HG02981 (cell line): ENCODE results near the gene CA14.
"Not testable (repeated sequence)": the region's sequence is repeated elsewhere in the genome, so short reads cannot be mapped to it uniquely, and the experiment has no call there.

Experiments used
- ATAC-seq: cut with Tn5 transposase; IDR thresholded peaks from one replicate; pipeline ENCODE4 v1.9.1; 2021; ENCODE audit warnings: mild to moderate bottlenecking, moderate library complexity; ENCODE audit not compliant: unreplicated experiment

The CA14 gene

DNA sequence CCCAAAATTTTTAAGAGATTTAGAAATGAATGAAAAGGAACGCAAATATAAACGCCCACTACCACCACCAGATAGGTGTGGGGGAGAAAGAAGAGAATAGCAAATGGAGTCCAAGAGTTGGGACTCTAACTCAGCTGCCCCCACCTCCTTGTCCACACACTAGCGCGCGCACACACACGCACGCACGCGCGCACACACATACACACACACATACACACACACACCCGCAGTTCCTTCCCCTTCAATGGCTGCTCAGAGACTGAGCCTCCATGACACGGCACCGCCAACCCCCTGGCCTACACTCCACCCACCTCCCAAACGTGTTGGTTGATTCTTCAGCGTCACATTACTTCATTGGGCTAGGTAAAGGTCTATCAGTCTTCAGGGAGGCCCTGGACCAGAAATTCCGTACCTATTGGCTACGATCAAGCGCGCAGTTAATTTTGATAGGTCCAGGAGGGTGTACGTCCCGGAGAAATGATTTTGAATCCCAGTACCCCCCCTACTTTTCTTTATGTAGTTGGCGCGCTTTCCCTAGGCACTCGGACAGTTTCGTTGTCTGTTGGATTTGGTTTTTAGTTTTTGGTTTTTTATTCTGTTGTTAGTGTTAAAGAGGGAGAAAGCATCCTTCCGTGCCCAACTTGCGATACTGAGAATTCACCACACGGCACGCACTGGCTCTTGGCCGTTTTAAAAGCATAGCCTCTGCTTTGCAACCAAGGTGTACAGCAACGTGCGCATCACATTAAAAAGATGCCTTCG, 21.5 kb upstream of the CA14 start, which contains the start of gene ANP32E:
ANP32E (minus strand) TSS at position 261 of the 762 bp plus-strand sequence. CDS start 326 bp downstream, outside the sequence.
- peak; percentile 84 for ATAC-seq

- ATAC-seq: no peak
Measured at GRCh38 chr1:150236614-150237100, 20.9 kb upstream of the CA14 start.

GRCh38 chr1:150237176-150237575, 20.4 kb upstream of the CA14 start:
- ATAC-seq: not testable (repeated sequence)

DNA sequence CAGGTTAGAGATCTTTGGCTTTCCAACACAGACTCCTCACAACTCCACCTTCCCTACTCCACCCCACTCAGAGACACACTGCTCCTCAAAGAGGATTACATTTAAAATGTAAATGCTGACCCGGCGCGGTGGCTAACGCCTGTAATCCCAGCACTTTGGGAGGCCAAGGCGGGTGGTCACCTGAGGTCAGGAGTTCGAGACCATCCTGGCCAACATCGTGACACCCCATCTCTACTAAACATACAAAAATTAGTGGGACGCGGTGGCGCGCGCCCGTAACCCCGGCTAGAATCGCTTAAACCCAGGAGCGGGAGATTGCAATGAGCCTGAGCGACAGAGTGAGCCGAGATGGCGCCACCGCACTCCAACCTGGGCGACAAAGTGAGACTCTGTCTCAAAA, 19.8 kb upstream of the CA14 start:
- no peak for ATAC-seq

GRCh38 chr1:150243003-150243402, 14.6 kb upstream of the CA14 start:
- ATAC-seq: no peak

DNA sequence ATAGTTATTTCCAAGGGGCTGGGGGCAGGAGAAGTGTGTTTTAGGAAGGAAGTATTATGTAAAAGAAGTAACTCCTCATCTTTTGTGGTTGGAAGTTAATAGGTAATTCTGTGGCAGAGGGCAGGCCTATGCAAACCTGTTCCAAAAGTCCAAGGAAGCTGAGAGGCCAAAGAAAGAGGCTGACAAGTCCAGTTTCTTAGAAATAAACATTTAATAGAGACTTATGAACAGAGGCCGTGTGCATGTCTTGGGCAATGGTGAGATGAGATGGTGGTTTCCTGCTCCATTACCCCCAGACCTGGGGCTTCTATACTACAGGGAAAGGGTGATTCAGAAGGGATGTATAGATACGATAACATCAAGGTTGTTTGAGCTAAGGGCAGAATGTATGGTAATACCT, 7.6 kb upstream of the CA14 start:
- no peak for ATAC-seq

DNA sequence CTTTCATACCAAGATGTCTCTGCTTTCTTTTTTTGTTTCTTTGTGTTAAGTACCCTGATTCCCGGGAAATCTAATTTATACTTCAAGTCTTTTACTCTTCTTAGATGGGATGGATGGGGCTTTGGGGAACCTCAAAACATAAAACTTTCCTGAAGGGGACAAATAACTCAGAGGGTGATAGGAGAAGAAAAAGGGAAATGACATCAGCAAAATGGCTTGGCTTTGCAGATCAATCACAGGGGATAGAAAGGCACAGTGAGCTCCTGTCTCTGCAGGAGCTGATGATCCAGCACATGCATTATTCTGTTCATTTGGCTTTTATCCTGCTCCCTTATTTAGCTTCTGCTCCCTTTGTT, 1.4 kb upstream of the CA14 start:
- no peak for ATAC-seq

GRCh38 chr1:150256554-150257341, 826 bp upstream of the CA14 start:
- no peak for ATAC-seq

DNA sequence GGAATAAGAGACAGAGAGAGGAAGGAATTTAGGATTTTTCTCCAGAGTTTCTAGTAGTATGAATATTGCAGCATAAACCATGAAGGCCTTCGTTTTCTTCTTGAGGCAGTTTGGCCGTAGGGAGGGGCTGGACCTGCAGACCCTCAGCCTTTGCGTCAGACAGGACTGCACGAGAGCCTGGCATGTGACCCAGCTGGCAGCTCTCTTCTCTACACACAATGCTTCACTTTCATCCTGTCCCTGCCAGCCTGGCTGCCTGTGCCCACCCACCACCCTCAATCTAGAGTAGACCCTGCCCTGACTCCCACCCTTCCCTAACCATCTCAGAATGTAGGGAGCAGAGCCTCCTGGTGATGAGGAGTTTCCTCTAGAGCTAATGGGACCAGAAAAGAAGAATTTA, 1.6 kb downstream of the CA14 start:
- ATAC-seq: no peak

DNA sequence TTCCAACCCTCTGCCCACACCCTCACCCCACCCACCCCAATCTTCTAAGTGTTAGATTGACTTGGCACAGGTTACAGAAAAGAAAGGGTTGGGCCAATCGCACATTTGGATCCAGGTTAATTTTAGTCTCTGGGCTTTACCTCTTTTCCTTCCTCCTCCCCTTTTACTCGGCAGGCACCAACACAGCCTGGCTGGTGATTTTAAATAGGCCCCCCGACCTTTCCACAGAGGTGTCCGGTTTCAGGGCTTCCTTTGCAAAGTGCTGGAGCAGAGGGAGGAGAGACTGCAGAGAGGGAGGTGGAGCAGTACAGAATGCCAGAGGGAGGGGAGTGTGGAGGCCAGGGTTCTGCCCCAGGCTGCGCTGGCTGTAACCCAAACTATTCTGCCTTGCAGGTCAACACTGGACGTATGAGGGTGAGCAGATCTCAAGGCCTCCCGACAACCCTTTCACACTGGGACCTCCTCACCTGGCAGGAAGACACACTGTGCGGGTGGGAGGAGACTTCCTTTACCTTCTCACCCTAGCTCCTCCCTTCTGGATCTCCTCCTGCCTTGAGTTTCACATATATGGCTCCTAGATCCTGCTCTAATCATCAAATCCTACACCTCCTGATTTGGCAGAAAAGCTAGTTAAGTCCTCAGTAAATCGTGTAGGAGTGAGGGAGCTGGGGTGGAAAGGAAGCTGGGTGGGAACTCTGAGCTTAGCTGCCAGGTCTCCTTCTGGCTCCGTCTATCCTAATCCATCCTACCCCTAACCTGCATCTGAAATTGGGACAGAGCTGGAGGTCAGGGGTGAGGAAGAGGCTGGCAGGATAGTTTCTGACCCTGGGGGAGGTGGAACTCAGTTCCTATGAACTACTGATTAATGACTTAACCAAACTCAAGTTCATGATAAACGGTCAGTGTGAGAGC, 2.4 kb downstream of the CA14 start:
- ATAC-seq: no peak

DNA sequence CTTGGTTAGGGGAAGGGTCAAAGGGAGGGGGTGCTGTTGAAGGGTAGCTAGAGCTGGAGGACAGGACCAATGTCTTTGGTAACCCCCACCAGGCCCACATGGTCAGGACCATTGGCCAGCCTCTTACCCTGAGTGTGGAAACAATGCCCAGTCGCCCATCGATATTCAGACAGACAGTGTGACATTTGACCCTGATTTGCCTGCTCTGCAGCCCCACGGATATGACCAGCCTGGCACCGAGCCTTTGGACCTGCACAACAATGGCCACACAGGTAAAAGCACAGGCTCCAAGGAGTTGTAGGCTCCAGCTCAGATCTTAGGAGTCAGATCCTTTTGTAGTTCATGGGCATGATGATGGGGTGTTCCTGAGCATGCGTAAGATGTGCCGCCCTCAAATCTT, 3.8 kb downstream of the CA14 start:
- ATAC-seq: no peak

DNA sequence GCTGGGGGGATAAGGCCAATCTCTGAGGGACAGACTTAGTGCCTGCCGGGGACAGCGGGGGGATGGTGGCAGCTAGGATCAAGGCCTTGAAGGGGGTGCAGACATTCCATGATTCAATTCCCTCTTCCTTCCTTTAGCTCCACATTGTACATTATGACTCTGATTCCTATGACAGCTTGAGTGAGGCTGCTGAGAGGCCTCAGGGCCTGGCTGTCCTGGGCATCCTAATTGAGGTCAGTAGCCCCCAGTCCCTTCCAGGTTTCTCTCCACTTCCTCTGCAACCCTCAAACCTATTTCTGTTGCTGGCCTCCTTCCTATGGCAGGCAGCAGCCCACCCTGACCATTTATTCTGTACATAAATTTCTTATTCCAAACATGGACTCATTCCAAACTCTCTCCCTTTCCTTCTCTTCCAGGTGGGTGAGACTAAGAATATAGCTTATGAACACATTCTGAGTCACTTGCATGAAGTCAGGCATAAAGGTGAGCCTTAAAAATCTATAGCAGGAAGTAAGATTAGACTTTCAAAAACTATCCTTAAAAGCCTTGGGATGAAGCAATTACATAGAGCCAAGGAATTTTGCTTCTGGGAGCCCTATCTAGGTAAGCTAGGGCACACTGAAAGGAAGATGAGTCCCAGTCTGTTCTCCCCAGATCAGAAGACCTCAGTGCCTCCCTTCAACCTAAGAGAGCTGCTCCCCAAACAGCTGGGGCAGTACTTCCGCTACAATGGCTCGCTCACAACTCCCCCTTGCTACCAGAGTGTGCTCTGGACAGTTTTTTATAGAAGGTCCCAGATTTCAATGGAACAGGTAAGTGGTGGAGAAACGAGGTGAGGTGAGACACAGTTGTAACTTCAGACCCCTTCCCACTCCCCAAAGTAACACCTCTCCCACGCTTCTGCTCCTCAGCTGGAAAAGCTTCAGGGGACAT, 5.1 kb downstream of the CA14 start:
- ATAC-seq: no peak

GRCh38 chr1:150263549-150263948, 6.0 kb downstream of the CA14 start:
- no peak for ATAC-seq

DNA sequence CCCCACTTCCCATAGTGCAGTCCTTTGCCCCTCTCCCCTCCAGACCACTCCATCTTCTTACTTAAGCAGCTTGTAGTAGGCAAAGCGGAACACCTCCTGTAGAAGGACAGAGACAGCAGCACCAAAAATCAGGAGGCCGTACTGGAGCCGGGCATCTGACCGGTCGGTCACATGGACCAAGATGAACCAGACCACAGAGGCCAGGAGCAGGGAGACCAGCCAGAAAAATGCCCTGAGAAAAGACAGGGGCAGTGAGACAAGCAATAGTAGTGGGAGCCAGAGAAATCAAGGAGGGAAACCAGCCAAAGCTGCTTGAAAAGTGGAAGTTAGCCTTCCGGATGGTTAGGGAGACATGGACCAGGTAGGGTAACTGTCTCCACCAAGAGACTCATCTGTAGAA, 10.3 kb downstream of the CA14 start:
- no peak for ATAC-seq

- ATAC-seq: peak; percentile 27
Measured at GRCh38 chr1:150268340-150268704, 10.7 kb downstream of the CA14 start.

DNA sequence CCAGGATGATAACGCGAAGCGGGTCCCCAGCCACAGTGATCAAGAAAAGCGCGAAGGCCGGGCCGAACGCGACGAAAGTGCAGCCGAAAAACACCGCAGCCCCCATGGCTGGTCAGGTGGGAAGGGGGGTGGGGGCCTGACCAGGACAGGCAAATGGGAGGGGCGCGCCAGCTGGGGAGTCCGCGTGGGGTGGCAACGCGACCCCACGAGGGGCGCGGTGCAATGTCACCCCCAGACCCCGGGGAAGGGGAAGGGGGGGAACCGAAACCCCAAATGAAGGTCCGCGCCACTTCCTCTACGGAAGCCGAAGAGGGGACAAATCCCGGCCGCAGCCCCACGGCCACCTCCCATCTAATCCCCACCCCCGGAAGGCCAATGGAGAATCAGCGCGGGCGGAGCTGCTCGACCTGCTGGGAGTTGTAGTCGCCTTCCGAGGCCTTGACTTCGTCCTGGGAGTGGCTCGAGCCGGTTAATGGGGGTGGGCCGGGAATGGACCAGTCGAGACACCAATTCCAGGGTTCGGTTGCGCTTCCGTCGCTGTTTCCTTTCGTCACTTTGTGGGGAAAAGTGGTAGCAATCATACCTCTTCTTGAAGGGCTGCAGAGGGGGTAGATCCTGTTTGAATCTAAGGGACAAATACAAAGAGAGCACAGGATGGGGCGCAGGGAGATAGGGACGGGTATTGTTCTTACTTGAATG, 11.3 kb downstream of the CA14 start, which contains the start of gene APH1A:
APH1A (minus strand) TSS at position 312 of the 699 bp plus-strand sequence; CDS start at position 106, 206 bp downstream.
- peak; percentile 86 for ATAC-seq

- no peak for ATAC-seq
Measured at GRCh38 chr1:150269451-150269850, 11.9 kb downstream of the CA14 start.

DNA sequence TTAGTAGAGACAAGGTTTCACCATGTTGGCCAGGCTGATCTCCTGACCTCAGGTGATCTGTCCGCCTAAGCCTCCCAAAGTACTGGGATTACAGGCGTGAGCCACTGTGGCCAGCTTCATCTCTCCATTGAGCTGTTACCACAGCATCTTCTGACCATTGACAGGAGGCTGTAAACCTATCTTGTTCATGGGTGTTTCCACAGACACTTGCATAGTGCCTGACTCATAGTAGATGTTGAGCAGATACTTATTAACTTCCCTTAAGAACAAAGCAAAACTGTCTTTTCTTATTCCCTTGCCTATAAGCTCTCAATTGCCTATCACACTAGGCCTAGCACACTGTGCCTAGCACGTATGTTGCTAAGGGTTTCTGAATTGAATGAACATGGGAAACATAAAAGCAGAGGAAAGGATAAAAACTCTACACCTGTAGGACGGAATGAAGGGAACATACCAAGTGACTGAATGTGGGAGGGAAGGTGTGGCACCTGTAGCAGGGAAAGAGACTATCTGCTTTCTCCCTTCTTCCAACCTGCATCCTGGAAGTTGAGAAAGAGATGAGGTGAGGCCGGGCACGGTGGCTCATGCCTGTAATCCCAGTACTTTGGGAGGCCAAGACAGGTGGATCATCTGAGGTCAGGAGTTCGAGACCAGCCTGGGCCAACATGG, 13.9 kb downstream of the CA14 start:
- ATAC-seq: no peak

- ATAC-seq: no peak
Measured at GRCh38 chr1:150273311-150273710, 15.7 kb downstream of the CA14 start.
